COLO829 (cell line): ENCODE measurements around the gene FBXL19.

Experiments
- DNase-seq: peaks from one replicate; pipeline ENCODE4 v3.0.0; 2012; ENCODE audit warnings: low spot score

Gene FBXL19

GRCh38 chr16:30966033-30966619 is 42.8 kb downstream of the FBXL19 start:
- DNase-seq, result no peak

GRCh38 chr16:30967795-30968194 is 44.4 kb downstream of the FBXL19 start:
- DNase-seq, result no peak

- no peak for DNase-seq
These were observed 46.0 kb downstream of the FBXL19 start for GRCh38 chr16:30969246-30969842.

DNA sequence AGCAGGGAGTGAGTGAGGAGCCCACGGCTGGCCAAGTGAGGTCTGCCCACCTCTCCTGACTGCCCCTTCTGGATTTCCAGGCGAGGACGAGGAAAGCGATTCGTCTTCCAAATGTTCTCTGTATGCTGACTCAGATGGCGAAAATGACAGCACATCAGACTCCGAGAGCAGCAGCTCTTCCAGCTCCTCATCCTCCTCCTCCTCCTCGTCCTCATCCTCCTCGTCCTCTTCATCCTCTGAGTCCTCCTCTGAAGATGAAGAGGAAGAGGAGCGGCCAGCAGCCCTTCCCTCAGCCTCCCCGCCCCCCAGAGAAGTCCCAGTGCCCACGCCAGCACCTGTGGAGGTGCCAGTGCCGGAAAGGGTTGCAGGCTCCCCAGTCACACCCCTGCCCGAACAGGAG is 47.9 kb downstream of the FBXL19 start:
- DNase-seq, result no peak

DNA sequence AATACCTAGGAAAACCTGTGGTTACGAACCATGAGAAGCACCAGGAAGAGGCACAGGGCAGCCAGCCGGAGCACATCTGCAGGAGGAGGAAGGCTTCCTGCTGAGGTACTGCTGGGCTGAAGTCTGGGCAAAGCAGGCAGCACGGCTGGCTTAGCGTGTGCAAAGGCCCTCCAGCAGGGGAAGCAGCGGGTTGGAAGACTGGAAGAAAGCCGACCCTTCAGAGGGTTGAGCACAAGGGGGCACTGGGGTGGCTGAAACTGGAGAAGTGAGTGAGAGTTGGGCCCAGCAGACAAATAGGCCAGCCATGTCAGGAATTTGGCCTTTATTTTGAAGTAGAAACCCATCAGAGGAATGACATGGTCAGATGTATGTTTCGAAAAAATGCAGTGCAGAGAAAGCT is 49.5 kb downstream of the FBXL19 start:
- DNase-seq, result no peak

DNA sequence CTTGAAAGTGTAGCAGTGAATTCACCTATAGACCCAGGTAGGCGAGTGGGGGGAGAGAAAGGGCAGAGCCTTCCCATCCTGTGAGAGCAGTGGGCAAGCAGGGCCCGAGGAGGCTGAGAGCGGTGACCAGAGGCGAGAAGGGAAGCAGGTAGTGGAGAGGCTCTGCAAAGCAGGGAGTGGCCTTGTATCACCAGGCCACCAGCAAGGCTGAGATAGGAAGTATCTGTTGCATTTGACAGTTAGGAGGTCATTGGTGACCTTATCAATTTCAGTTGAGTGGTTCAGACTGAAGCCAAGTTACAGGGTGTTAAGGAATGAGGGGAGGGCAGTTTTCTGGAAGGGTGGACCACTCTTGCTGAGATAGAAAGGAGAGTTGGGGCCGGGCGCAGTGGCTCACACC is 51.0 kb downstream of the FBXL19 start:
- DNase-seq, result no peak

GRCh38 chr16:30976486-30976885 is 53.1 kb downstream of the FBXL19 start:
- DNase-seq, result no peak

GRCh38 chr16:30977502-30977901 is 54.1 kb downstream of the FBXL19 start:
- no peak for DNase-seq

DNA sequence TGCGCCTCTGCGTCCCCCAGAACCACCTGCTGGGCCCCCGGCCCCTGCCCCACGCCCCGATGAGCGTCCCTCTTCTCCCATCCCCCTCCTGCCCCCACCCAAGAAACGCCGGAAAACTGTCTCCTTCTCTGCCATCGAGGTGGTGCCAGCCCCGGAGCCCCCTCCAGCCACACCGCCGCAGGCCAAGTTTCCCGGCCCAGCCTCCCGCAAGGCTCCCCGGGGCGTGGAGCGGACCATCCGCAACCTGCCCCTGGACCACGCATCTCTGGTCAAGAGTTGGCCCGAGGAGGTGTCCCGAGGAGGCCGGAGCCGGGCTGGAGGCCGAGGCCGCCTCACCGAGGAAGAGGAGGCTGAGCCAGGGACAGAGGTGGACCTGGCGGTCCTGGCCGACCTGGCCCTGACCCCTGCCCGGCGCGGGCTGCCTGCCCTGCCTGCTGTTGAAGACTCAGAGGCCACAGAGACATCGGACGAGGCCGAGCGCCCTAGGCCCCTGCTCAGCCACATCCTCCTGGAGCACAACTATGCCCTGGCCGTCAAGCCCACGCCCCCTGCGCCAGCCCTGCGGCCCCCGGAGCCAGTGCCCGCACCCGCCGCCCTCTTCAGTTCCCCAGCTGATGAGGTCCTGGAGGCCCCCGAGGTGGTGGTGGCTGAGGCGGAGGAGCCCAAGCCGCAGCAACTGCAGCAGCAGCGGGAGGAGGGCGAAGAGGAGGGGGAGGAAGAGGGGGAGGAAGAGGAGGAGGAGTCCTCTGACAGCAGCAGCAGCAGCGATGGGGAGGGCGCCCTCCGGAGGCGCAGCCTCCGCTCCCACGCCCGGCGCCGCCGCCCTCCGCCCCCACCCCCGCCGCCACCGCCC is 56.0 kb downstream of the FBXL19 start:
- DNase-seq, result no peak

- DNase-seq, result no peak
These were observed 56.6 kb downstream of the FBXL19 start for GRCh38 chr16:30980023-30980371.

DNA sequence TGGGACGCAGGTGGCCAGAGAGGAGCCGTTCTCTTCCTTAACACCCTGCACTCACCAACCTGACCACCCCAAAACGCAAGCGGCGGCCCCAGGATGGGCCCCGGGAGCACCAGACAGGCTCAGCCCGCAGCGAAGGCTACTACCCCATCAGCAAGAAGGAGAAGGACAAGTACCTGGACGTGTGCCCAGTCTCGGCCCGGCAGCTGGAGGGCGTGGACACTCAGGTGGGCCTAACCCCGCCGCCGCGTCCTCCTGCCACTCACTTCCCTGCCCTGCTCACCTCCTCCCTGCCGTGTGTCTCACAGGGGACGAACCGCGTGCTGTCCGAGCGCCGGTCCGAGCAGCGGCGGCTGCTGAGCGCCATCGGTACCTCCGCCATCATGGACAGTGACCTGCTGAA is 57.1 kb downstream of the FBXL19 start:
- no peak for DNase-seq

- DNase-seq, result no peak
These were observed 57.6 kb downstream of the FBXL19 start for GRCh38 chr16:30980959-30981358.

DNA sequence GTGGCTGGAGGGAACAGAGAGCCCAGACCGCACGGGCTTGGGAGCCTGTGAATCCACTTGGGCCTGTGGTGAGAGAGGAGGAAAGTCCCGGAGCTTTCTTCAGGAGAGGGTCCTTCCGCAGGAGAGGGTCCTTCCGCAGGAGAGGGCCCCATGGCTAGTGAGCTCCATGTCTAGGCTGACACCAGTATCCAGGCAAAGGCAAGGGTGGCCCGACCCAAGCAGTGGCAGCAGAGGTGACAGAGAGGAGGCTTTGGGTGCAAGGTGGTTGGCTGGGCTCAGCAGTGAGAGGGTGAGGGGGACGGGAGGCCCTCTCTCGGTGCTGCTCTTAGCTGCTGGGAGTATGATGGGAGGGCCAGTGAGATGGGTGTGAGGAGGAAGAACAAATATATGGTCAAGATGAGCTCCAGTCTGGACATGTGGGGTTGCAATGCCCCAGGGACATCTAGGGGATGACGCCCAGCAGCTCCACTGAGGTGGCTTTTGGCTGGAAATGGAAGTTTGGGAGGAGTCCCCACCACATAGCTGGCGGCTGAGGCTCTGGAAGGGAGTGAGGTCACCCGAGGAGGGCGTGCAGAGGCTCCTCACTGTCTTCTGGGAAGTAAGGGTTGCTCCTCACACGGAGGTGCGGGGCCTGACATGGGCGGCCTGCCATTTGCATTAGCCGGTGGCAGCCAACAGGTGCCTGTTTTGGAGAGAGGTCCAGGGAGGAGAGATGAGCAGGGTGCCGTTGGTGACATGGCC is 59.3 kb downstream of the FBXL19 start:
- DNase-seq, result no peak

GRCh38 chr16:30983289-30983889 is 60.0 kb downstream of the FBXL19 start:
- no peak for DNase-seq

DNA sequence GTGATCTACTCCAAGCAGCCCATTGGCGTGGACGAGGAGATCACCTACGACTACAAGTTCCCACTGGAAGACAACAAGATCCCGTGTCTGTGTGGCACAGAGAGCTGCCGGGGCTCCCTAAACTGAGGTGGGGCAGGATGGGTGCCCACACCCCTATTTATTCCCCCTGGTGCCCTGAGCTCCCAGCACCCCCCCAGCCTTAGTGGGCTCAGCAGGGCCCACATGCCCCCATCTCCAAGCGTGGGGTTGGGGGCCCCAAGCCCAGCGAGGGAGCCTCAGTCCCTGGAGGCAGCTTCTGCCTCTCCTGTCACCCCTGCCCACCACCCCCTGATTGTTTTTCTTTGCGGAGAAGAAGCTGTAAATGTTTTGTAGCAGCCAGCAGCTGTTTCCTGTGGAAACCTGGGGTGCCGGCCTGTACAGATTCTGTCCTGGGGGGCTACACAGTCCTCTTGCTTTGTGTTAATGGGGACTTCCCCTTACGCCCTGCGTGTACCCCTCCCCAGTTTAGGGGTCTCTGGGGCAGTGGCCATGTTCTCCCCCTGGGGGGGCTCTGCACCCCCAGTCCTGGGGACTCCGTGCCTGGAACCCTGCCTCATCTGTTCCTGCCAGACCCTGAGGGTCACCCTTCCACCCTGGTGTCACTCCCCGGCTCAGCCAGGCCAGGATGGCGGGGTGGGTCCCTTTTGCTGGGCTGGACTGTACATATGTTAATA is 60.7 kb downstream of the FBXL19 start:
- DNase-seq, result no peak

- peak; percentile 90 for DNase-seq
These were observed 61.5 kb downstream of the FBXL19 start, which contains the start of gene HSD3B7 for GRCh38 chr16:30984669-30985400. HSD3B7 (plus strand) TSS chr16:30985207; CDS start chr16:30985659, 452 bp downstream.

DNA sequence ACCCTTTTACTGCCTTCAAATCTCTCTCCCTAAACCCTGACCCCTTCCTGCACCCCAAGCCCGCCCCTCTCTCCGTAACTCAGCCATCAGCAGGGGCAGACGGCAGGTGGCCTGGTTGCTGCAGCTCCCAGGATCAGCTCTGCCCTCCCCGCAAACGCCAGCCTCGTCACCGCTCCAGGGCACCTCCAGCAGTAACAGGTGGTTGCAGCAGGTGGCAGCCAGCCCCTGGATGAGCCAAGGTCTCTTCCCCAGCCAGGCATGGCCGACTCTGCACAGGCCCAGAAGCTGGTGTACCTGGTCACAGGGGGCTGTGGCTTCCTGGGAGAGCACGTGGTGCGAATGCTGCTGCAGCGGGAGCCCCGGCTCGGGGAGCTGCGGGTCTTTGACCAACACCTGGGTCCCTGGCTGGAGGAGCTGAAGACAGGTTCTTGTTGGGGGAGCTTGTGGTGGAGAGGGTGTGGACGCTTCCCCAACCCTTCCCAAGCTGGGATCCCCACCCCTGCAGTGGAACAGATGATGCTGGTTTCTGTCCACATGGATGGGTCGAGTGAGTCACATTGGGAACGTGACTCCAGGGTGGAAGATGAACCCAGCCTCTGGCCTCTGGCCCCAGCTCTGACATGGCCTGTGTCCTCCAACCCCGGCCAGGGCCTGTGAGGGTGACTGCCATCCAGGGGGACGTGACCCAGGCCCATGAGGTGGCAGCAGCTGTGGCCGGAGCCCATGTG is 62.2 kb downstream of the FBXL19 start:
- DNase-seq, result no peak

DNA sequence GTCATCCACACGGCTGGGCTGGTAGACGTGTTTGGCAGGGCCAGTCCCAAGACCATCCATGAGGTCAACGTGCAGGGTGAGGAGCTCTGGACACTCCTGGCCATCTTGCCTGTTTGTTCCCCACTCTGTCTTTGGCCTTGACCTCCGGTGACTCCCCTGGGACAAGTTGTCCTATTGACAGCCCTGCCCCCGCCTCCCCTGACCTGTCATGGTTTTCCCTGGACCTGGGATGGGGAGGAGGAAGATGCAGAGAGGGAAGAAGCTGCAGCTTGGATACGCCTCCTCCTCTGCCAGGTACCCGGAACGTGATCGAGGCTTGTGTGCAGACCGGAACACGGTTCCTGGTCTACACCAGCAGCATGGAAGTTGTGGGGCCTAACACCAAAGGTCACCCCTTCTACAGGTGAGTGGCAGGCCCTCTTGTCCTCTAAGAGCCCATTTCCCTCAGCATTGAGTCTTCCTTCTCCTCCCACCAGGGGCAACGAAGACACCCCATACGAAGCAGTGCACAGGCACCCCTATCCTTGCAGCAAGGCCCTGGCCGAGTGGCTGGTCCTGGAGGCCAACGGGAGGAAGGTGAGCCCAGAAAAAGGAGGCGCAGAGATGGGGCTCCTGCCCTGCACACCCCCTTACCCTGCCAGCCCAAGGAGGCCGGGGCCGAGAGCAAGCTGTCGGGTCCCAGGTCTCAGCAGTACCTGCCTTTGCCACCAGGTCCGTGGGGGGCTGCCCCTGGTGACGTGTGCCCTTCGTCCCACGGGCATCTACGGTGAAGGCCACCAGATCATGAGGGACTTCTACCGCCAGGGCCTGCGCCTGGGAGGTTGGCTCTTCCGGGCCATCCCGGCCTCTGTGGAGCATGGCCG is 63.0 kb downstream of the FBXL19 start:
- no peak for DNase-seq

DNA sequence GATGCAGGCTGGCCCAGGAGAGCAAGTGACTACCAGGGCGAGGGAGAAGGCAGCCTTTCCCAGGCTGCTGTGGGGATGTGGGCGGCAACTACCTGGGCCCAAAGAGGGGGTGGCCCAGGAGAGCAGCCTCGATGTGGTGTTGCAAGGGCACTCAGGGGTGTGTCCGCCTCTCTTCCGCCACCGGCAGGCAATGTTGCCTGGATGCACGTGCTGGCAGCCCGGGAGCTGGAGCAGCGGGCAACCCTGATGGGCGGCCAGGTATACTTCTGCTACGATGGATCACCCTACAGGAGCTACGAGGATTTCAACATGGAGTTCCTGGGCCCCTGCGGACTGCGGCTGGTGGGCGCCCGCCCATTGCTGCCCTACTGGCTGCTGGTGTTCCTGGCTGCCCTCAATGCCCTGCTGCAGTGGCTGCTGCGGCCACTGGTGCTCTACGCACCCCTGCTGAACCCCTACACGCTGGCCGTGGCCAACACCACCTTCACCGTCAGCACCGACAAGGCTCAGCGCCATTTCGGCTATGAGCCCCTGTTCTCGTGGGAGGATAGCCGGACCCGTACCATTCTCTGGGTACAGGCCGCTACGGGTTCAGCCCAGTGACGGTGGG is 64.3 kb downstream of the FBXL19 start:
- no peak for DNase-seq
